K562 (cell line): ENCODE measurements around the gene MT1E. TPM values are rescaled to one million over a fixed set of nuclear protein-coding genes. Genes with fewer than 3 reads are reported as not detected.

ENCODE experiments used
- ATAC-seq: fragments of 200-7000 bp; cut with Tn5 transposase; 3 replicates; pipeline ENCODE4 v1.9.1; 2020; ENCODE audit warnings: moderate library complexity
- BruUV-seq: library from RNA; stranded (reverse); fragments of 400-500 nt; replicated peaks from 2 replicates; lab custom pipeline; 2021; lab: Mats Ljungman, UMichigan
- CTCF ChIA-PET: fragments of 300-600 bp; formaldehyde crosslinking; extraction: SDS; loops from one replicate; lab custom pipeline; 2021; ENCODE audit warnings: low intra/inter-chr PET ratio; lab: Yijun Ruan, JAX
- POLR2A ChIA-PET: fragments of 300-600, 350-650 bp; sonication (Branson Sonifier 250); formaldehyde crosslinking; extraction: SDS; loops from one replicate; lab custom pipeline; 2021; ENCODE audit warnings: antibody characterized with exemption, inconsistent platforms; lab: Yijun Ruan, JAX
- DNase-seq, 4 experiments: peaks; one replicate each; pipeline versions ENCODE4 v3.0.0 to v3.0.0-alpha.2; 2011 to 2018; ENCODE audit warnings: low spot score in 3 of 4, mixed read lengths in 3 of 4; ENCODE audit errors: extremely low read depth in 1 of 4
- FAIRE-seq: peaks from 2 replicates; lab custom pipeline; 2011; peaks lifted over from hg19 to GRCh38; lab: Jason Lieb, UNC
- H2AFZ ChIP-seq: 2 replicates; pipeline ENCODE4 v1.6.0; 2011; ENCODE audit warnings: low read depth, low read length, control low read depth, inconsistent platforms
- H3K27ac ChIP-seq: fragments of 200-600 bp; 3 replicates; pipeline ENCODE4 v1.8.0; 2011; ENCODE audit warnings: low read depth, mild to moderate bottlenecking, control low read depth, inconsistent platforms, low read length, moderate library complexity, mixed read lengths; ENCODE audit errors: extremely low read depth
- H3K27me3 ChIP-seq, 2 experiments: fragments of 300-600 bp in 1 of 2; 2 replicates in 1 of 2; 3 replicates in 1 of 2; pipeline versions ENCODE4 v1.6.0 to v1.8.0; 2011; ENCODE audit warnings: inconsistent platforms in 2 of 2, low read length in 2 of 2, mild to moderate bottlenecking in 1 of 2, mixed read lengths in 1 of 2, moderate library complexity in 1 of 2; ENCODE audit not compliant: control insufficient read depth in 2 of 2, insufficient read depth in 2 of 2
- H3K36me3 ChIP-seq: fragments of 300-600 bp; 3 replicates; pipeline ENCODE4 v1.8.0; 2011; ENCODE audit warnings: mild to moderate bottlenecking, low read length, inconsistent platforms; ENCODE audit not compliant: control insufficient read depth, insufficient read depth
- H3K4me1 ChIP-seq, 2 experiments: fragments of 200-600 bp in 1 of 2; replicated peaks in 1 of 2; 2 replicates in 1 of 2; 3 replicates in 1 of 2; pipeline versions ENCODE4 v1.5.1 to v1.8.0; 2011; ENCODE audit warnings: inconsistent platforms in 2 of 2, low read length in 2 of 2, mild to moderate bottlenecking in 1 of 2, mixed read lengths in 1 of 2, moderate library complexity in 1 of 2; ENCODE audit not compliant: control insufficient read depth in 2 of 2, insufficient read depth in 2 of 2
- H3K4me2 ChIP-seq: 2 replicates; pipeline ENCODE4 v1.6.1; 2011; ENCODE audit warnings: low read length, control low read depth, inconsistent platforms, mixed read lengths; ENCODE audit not compliant: insufficient read depth
- H3K4me3 ChIP-seq: fragments of 200-600 bp; sonication (generic), shearing (Covaris generic); 2 replicates; pipeline ENCODE4 v1.5.1; 2016; ENCODE audit warnings: control low read depth, inconsistent platforms
- H3K79me2 ChIP-seq: fragments of 200-600 bp; 3 replicates; pipeline ENCODE4 v1.8.0; 2011; ENCODE audit warnings: low read length, inconsistent platforms; ENCODE audit not compliant: control insufficient read depth, insufficient read depth
- H3K9ac ChIP-seq, 2 experiments: 2 replicates each; pipeline versions ENCODE4 v1.6.0 to v1.6.1; 2011; ENCODE audit warnings: low read depth in 2 of 2, low read length in 2 of 2, control low read depth in 1 of 2, inconsistent platforms in 1 of 2, mild to moderate bottlenecking in 1 of 2, mixed read lengths in 1 of 2; ENCODE audit not compliant: insufficient read depth in 1 of 2
- H3K9me1 ChIP-seq: one replicate; pipeline ENCODE4 v1.6.0; 2011; ENCODE audit warnings: inconsistent platforms, mild to moderate bottlenecking, low read length, moderate library complexity; ENCODE audit not compliant: control insufficient read depth, insufficient read depth
- H3K9me3 ChIP-seq: replicated peaks from 2 replicates; pipeline ENCODE4 v1.5.1; 2011; ENCODE audit warnings: low read depth, low read length, inconsistent platforms; ENCODE audit not compliant: control insufficient read depth, insufficient read depth
- H4K20me1 ChIP-seq: replicated peaks from 2 replicates; pipeline ENCODE4 v1.6.1; 2011; ENCODE audit warnings: low read length, inconsistent platforms, mixed read lengths; ENCODE audit not compliant: control insufficient read depth, insufficient read depth
- E2F8 ChIP-seq: fragments of 450-650 bp; IDR thresholded peaks from 2 replicates; pipeline ENCODE4 v1.7.1; 2018; ENCODE audit warnings: mild to moderate bottlenecking, low read depth; ENCODE audit not compliant: partially characterized antibody
- KLF1 ChIP-seq: fragments of 450-650 bp; IDR thresholded peaks from 2 replicates; pipeline ENCODE4 v1.6.1; 2016; ENCODE audit warnings: missing genetic modification characterization, missing compliant biosample characterization
- RBM17 ChIP-seq: fragments of 200-400 bp; formaldehyde crosslinking; IDR thresholded peaks from 2 replicates; pipeline ENCODE4 v1.6.1; 2017; ENCODE audit warnings: low read depth, mild to moderate bottlenecking, low read length, borderline replicate concordance
- SMARCE1 ChIP-seq: fragments of 450-650 bp; IDR thresholded peaks from 2 replicates; pipeline ENCODE4 v1.7.1; 2016; ENCODE audit warnings: mild to moderate bottlenecking
- SNIP1 ChIP-seq: fragments of 450-650 bp; IDR thresholded peaks from 2 replicates; pipeline ENCODE4 v1.7.1; 2017; ENCODE audit warnings: low read depth, mild to moderate bottlenecking
- THAP7 ChIP-seq: fragments of 250-450 bp; sonication (Bioruptor Pico); IDR thresholded peaks from 2 replicates; pipeline ENCODE4 v1.5.0; 2021
- ZFP30 ChIP-seq: fragments of 250-450 bp; sonication (Bioruptor Pico); IDR thresholded peaks from 2 replicates; pipeline ENCODE4 v1.8.0; 2022; ENCODE audit warnings: moderate library complexity, mild to moderate bottlenecking, inconsistent platforms, borderline replicate concordance
- WGBS: fragments of 100-300 bp; shearing (Covaris generic); methylation state at CpG from one replicate; pipeline ENCODE4 v1.1.6; 2016; ENCODE audit warnings: low coverage, mixed read lengths; ENCODE audit not compliant: insufficient coverage; ENCODE audit errors: missing lambda C conversion rate; 5-methylcytosine and 5-hydroxymethylcytosine counted together
- in situ Hi-C: fragments of 300-500 bp; cut with MboI; formaldehyde crosslinking; loops from 4 replicates; pipeline ENCODE4 v1.15.0; 2018; ENCODE audit warnings: inconsistent platforms, mixed read lengths
- intact Hi-C: fragments of 100-400 bp; cut with micrococcal nuclease; formaldehyde crosslinking; loops from 2 replicates; pipeline ENCODE4 v1.14.2; 2022
- polyA plus RNA-seq, 8 experiments: library from polyadenylated mRNA; depleted of rRNA in 4 of 8; stranded (reverse) in 5 of 8; unstranded in 3 of 8; fragments of >200 nt; fragmentation: Nextera tagmentation in 2 of 8; fragmentation: Illumina TruSeq in 1 of 8; extraction: Ambion mirVana in 2 of 8; extraction: Trizol in 1 of 8; gene quantifications; 2 replicates each; pipeline versions ENCODE4 v1.2.1 to v1.2.3, GENCODE V29; 2011 to 2014; ENCODE audit warnings: inconsistent platforms in 1 of 8, missing spikeins in 1 of 8
- total RNA-seq, 7 experiments: library from RNA; depleted of rRNA in 6 of 7; stranded (reverse); fragments of >200 nt in 6 of 7; fragmentation: Illumina TruSeq in 2 of 7; extraction: Trizol in 2 of 7; gene quantifications; 2 replicates each; pipeline versions ENCODE4 v1.2.1 to v1.2.3, GENCODE V29; 2011 to 2021; ENCODE audit warnings: low replicate concordance in 1 of 7

Gene MT1E
- total and polyA plus RNA-seq, 9 of the 15 experiments (the other 6 are each of a cell fraction or from before 2014, with no cell fraction given): 0.29 to 0.81 (median 0.46) TPM; not detected in 3

GRCh38 chr16:56639045-56639444 is 13.5 kb downstream of the MT1E start:
- ChIA-PET POLR2A (no interaction called here), CTCF (no interaction called here)
- no peak overlapping the region for H3K4me3 ChIP-seq
- H3K27ac ChIP-seq: no peak overlapping the region
- TF ChIP-seq E2F8 (no peak), KLF1 (tag) (no peak), THAP7 (CRISPR knock-in tag) (no peak), SNIP1 (no peak), SMARCE1 (no peak), RBM17 (no peak), ZFP30 (CRISPR knock-in tag) (no peak)
- DNase-seq (no peak), FAIRE-seq (no peak), ATAC-seq (no peak)
- no peaks in the 10 kb centered on the region for H3K36me3 ChIP-seq
- H3K9me1 ChIP-seq: no peaks in the 10 kb centered on the region
- H4K20me1 ChIP-seq: 0 out of 2 replicates have a peak, but pooled peaks cover 4% of the 10 kb centered on the region
- peaks cover 3 to 23% of the 10 kb centered on the region in 2 experiments; a peak in 3 of 5 replicates for H3K4me1 ChIP-seq
- H3K9ac ChIP-seq: no peak overlapping the region
- no peak overlapping the region for H3K4me2 ChIP-seq
- no peaks in the 10 kb centered on the region for H3K9me3 ChIP-seq
- H2AFZ ChIP-seq: no peak overlapping the region
- peaks cover 34 to 72% of the 10 kb centered on the region in 2 experiments for H3K27me3 ChIP-seq
- H3K79me2 ChIP-seq: no peaks in the 10 kb centered on the region
- no TSS peak for BruUV-seq
- in situ Hi-C loops (no loop called here), intact Hi-C loops (no loop called here)
- 0% methylated on average over 1 of the region's 1 CpG for WGBS
